ENCODE measurements around the gene POU2F2. TPM values are rescaled to one million over a fixed set of nuclear protein-coding genes. Genes with fewer than 3 reads are reported as not detected.

The POU2F2 gene
- total and polyA plus RNA-seq, 10 donors = 22.3 to 67.4 (median 40.0) TPM

DNA sequence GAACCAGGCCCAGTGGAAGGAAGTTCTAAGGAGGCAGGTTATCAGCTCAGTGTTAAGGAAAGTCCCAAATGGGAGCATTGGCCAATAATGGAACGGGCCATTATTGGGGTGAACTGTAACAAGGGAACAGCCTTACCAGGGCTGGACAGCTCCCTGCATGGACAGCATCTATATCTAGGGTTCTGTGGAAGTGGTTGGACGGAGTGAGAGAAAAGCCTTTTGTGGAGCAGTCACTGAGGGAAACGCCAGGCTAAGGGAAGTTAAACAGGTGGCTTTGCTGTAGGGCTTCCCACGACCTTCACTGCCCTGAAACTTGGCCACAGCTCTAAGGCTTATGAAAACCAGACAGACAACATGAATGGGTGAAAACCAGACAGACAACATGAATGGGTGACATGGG lies 17.0 kb downstream of the POU2F2 start:
- WGBS, 5 donors = 51 to 62% (median 58%) methylated on average over 4 of the region's 4 CpGs
- no peak for DNase-seq
- Histone ChIP-seq H3K27ac (peak overlapping the region in 7 of 8 donors; percentile 4 to 92 (median 76)), H3K36me3 (peaks cover 0 to 80% (median 15%) of the 10 kb centered on the region in 6 donors), H3K27me3 (replicated peaks in 1 of 7) (no peaks in the 10 kb centered on the region), H3K4me1 (peaks cover 10 to 100% (median 55%) of the 10 kb centered on the region in 6 donors), H3K9me3 (no peaks in the 10 kb centered on the region), H3K4me3 (no peak overlapping the region)
- TF ChIP-seq, protein P1, sequence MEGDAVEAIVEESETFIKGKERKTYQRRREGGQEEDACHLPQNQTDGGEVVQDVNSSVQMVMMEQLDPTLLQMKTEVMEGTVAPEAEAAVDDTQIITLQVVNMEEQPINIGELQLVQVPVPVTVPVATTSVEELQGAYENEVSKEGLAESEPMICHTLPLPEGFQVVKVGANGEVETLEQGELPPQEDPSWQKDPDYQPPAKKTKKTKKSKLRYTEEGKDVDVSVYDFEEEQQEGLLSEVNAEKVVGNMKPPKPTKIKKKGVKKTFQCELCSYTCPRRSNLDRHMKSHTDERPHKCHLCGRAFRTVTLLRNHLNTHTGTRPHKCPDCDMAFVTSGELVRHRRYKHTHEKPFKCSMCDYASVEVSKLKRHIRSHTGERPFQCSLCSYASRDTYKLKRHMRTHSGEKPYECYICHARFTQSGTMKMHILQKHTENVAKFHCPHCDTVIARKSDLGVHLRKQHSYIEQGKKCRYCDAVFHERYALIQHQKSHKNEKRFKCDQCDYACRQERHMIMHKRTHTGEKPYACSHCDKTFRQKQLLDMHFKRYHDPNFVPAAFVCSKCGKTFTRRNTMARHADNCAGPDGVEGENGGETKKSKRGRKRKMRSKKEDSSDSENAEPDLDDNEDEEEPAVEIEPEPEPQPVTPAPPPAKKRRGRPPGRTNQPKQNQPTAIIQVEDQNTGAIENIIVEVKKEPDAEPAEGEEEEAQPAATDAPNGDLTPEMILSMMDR (IDR thresholded peaks at IDR 0.05 in 8 of 11, conservative IDR thresholded peaks at IDR 0.05 in 3 of 11) = no peak
- no peak for TF ChIP-seq POLR2AphosphoS5 (IDR thresholded peaks at IDR 0.05)
- TF ChIP-seq POLR2A (IDR thresholded peaks at IDR 0.05) = no peak
- intact Hi-C loops (cut with DNase I; ENCODE audit: low total_unique reads) = no loop called here

- peak; percentile 87 for DNase-seq
- Histone ChIP-seq H3K27me3 (replicated peaks in 1 of 7) (no peaks in the 10 kb centered on the region), H3K36me3 (peaks cover 0 to 82% (median 15%) of the 10 kb centered on the region in 6 donors), H3K4me3 (peak overlapping the region in 2 of 8 donors; percentile 19 to 44), H3K9me3 (no peaks in the 10 kb centered on the region), H3K27ac (peak overlapping the region in 6 of 8 donors; percentile 46 to 92 (median 78)), H3K4me1 (peaks cover 10 to 100% (median 57%) of the 10 kb centered on the region in 6 donors)
- TF ChIP-seq POLR2A (IDR thresholded peaks at IDR 0.05) (no peak), POLR2AphosphoS5 (IDR thresholded peaks at IDR 0.05) (peak in 2 of 3 donors; percentile 42 to 45)
- intact Hi-C loops (cut with DNase I; ENCODE audit: low total_unique reads) = no loop called here
- WGBS, 5 donors = 47 to 74% (median 55%) methylated on average over 7 of the region's 7 CpGs
Observed at GRCh38 chr19:42114412-42114811, 17.8 kb downstream of the POU2F2 start.

DNA sequence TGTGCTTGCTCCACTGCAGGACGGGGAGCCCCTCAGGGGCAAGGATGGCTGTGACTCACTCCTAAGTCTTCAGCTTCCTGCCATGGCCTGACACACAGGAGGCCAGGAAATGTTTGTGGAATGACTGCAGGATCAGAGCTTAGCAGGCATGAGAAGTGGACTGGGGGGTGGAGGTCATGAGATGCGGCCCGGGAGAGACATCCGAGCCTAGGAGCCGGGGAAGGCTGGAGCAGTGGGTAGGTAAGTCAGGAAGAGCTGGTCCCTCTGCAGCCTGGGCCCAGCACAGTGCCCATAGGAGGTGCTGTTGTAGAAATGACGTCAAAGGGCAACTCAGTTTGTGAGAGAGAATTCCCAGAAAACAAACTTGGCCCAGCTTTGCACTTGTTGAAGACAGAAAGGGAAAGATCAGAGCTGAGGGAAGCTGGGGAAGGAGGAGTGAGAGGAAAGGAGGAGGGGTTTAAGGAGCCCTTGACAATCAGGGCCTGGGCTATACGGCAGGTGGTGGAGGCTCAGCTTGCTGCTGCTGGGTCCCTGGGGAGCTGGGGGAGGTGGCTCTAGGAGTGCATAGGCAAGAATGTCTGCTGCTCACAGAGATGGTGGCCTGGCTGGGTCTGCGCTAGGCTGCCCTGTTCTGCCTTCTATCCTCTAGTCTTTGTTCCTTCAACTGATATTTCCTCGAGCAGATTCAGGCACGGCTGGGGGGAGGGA lies 18.5 kb downstream of the POU2F2 start:
- Histone ChIP-seq H3K4me1 (peaks cover 10 to 100% (median 63%) of the 10 kb centered on the region in 6 donors), H3K27ac (peak overlapping the region in 6 of 8 donors; percentile 46 to 92 (median 78)), H3K36me3 (peaks cover 0 to 87% (median 15%) of the 10 kb centered on the region in 6 donors), H3K27me3 (replicated peaks in 1 of 7) (no peaks in the 10 kb centered on the region), H3K9me3 (no peaks in the 10 kb centered on the region), H3K4me3 (peak overlapping the region in 2 of 8 donors; percentile 19 to 44)
- DNase-seq = peak; percentile 89
- TF ChIP-seq POLR2AphosphoS5 (IDR thresholded peaks at IDR 0.05) = peak in 2 of 3 donors; percentile 35 to 53
- TF ChIP-seq POLR2A (IDR thresholded peaks at IDR 0.05) = no peak
- TF ChIP-seq, protein P1 (IDR thresholded peaks at IDR 0.05 in 8 of 11, conservative IDR thresholded peaks at IDR 0.05 in 3 of 11) = peak in 2 of 11 experiments; percentile 6 to 13
- WGBS, 5 donors = 45 to 60% (median 48%) methylated on average over 10 of the region's 10 CpGs
- intact Hi-C loops (cut with DNase I; ENCODE audit: low total_unique reads) = no loop called here

DNA sequence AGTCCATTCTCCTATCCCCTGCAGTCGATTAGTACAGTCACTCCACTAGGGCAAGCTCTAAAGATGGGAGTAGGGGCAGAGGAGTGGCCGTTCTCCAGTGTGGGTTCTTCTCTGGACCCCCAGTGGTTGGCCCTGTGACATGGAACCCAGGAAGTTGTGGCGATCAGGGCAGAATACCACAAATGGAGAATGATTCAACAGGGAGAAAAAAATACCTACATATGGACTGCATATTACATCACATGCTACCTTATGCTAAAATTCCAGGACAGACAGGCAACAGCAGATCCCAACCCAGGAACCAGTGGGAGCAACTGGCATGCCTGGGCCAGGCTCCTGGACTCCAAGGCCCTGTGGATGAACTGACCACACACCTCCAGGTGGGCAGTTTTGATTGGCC lies 20.4 kb downstream of the POU2F2 start:
- peaks cover 10 to 88% (median 57%) of the 10 kb centered on the region in 6 donors for H3K4me1 ChIP-seq
- 75 to 89% (median 78%) methylated on average over 3 of the region's 3 CpGs for WGBS, 5 donors
- H3K36me3 ChIP-seq = peaks cover 0 to 70% (median 8%) of the 10 kb centered on the region in 6 donors
- DNase-seq = no peak
- intact Hi-C loops (cut with DNase I; ENCODE audit: low total_unique reads) = no loop called here
- no peaks in the 10 kb centered on the region for H3K9me3 ChIP-seq
- no peak overlapping the region for H3K4me3 ChIP-seq
- TF ChIP-seq POLR2A (IDR thresholded peaks at IDR 0.05) (no peak), POLR2AphosphoS5 (IDR thresholded peaks at IDR 0.05) (no peak)
- TF ChIP-seq, protein P1 (IDR thresholded peaks at IDR 0.05 in 8 of 11, conservative IDR thresholded peaks at IDR 0.05 in 3 of 11) = no peak
- no peaks in the 10 kb centered on the region for H3K27me3 ChIP-seq (replicated peaks in 1 of 7)
- H3K27ac ChIP-seq = peak overlapping the region in 3 of 8 donors; percentile 8 to 92 (median 76)
